Activated CD4-positive, alpha-beta memory T cell treated with anti-CD3 and anti-CD28 coated beads for 36 hours (primary cell): ENCODE measurements around the gene ZNF329. TPM values are rescaled to one million over a fixed set of nuclear protein-coding genes. Genes with fewer than 3 reads are reported as not detected.

Source experiments
- CTCF ChIA-PET: fragments of 350-600 bp; sonication (Branson Sonifier 250); formaldehyde crosslinking; loops from one replicate; lab custom pipeline; 2021; ENCODE audit warnings: antibody characterized with exemption, inconsistent platforms; lab: Charles Lee
- POLR2A ChIA-PET: fragments of 350-600 bp; sonication (Branson Sonifier 250); formaldehyde crosslinking; loops from one replicate; lab custom pipeline; 2021; ENCODE audit warnings: antibody characterized with exemption; lab: Charles Lee
- DNase-seq: peaks from one replicate; pipeline ENCODE4 v3.0.0-alpha.2; 2020
- H3K27ac Mint-ChIP-seq: one replicate; pipeline ENCODE4 v1.8.0; 2021; ENCODE audit warnings: mixed read lengths
- H3K27me3 Mint-ChIP-seq: one replicate; pipeline ENCODE4 v1.8.0; 2021; ENCODE audit warnings: mixed read lengths
- H3K36me3 Mint-ChIP-seq: one replicate; pipeline ENCODE4 v1.8.0; 2021; ENCODE audit warnings: mixed read lengths
- H3K4me1 Mint-ChIP-seq: one replicate; pipeline ENCODE4 v1.8.0; 2021; ENCODE audit warnings: low read depth, mixed read lengths
- H3K4me3 Mint-ChIP-seq: one replicate; pipeline ENCODE4 v1.8.0; 2021; ENCODE audit warnings: mild to moderate bottlenecking, mixed read lengths
- H3K9me3 Mint-ChIP-seq: one replicate; pipeline ENCODE4 v1.8.0; 2021; ENCODE audit warnings: mixed read lengths
- intact Hi-C: fragments of 100-400 bp; cut with micrococcal nuclease; formaldehyde crosslinking; loops from one replicate; pipeline ENCODE4 v1.15.1; 2023
- total RNA-seq, 2 experiments: library from RNA; stranded (reverse); gene quantifications; one replicate each; pipeline ENCODE4 v1.2.3, GENCODE V29; 2021

ZNF329 gene
- total RNA-seq = 1 to 10 TPM; 4.2 to 4.4 TPM

GRCh38 chr19:58150328-58150921, at the start of gene ZNF329:
Gene ZNF329 (minus strand): TSS chr19:58150789. CDS start chr19:58129503, 21,286 bp downstream.
- Mint-ChIP-seq H3K4me3 (peak within 1 kb of the TSS; percentile 91), H3K27me3 (no peaks in the 10 kb centered on the region), H3K27ac (peak within 1 kb of the TSS; percentile 81), H3K9me3 (peaks cover 21% of the 10 kb centered on the region), H3K36me3 (peaks cover 22% of the 10 kb centered on the region), H3K4me1 (peaks cover 18% of the 10 kb centered on the region)
- DNase-seq = peak; percentile 95
- POLR2A ChIA-PET = interaction anchor here (0.7 to 1.4 kb wide), 2 partner anchors 33 to 128 kb away, joined by 3 read pairs; partner anchors contain the start of gene ZNF8
- intact Hi-C loops = loop anchor here (1.0 to 10.0 kb wide), 5 partner anchors 203 to 868 kb away; partner anchors contain the start of genes ZNF256, ZNF416, ZNF417 and ZNF460
- CTCF ChIA-PET = interaction anchor here (1.3 kb wide), 1 partner anchor 264 kb away, joined by 3 read pairs; no protein-coding TSS in a partner anchor

- H3K27me3 Mint-ChIP-seq = no peaks in the 10 kb centered on the region
- H3K4me3 Mint-ChIP-seq = no peak overlapping the region
- DNase-seq = no peak
These were observed 46.5 kb upstream of the ZNF329 start for GRCh38 chr19:58196901-58197616.

DNA sequence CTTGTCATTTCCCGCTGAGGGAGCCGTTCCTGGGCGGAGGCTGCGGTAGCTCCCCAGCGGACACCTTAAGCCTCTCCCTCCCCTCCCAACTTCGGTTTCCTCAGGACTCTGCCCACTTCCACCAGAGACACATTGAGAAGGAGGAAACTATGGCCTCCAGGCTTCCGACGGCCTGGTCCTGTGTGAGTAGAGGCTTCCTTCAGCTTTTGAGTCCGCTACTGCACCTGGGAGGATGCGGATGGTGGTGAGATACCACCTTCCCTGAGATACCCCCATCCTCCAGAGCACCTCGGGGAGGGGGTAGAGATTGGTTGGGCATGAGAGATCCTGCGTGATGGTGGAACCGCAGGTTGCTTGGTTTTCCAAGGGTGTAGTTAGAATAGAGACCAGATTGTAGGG, 33.2 kb upstream of the ZNF329 start:
- DNase-seq = no peak
- POLR2A ChIA-PET = interaction anchor here (0.7 to 1.3 kb wide), 3 partner anchors 33 to 180 kb away, joined by 3 to 4 read pairs (median 3); partner anchors contain the start of genes ZNF329 and ZNF544
- CTCF ChIA-PET = interaction anchor here (0.8 kb wide), 1 partner anchor 28 kb away, joined by 3 read pairs; no protein-coding TSS in a partner anchor
- peaks cover 16% of the 10 kb centered on the region for H3K4me1 Mint-ChIP-seq
- intact Hi-C loops = loop anchor here (1.0 to 10.0 kb wide), 8 partner anchors 43 to 899 kb away; partner anchors contain the start of genes ZBTB45, ZNF460, ZNF544 and ZNF549
- no peaks in the 10 kb centered on the region for H3K27me3 Mint-ChIP-seq
- peaks cover 59% of the 10 kb centered on the region for H3K9me3 Mint-ChIP-seq
- H3K27ac Mint-ChIP-seq = peak overlapping the region; percentile 99
- H3K36me3 Mint-ChIP-seq = peaks cover 71% of the 10 kb centered on the region
- H3K4me3 Mint-ChIP-seq = peak overlapping the region; percentile 92

More at GRCh38 chr19:58196901-58197616, 46.5 kb upstream of the ZNF329 start:
- Mint-ChIP-seq H3K9me3 (peaks cover 85% of the 10 kb centered on the region), H3K27ac (no peak overlapping the region), H3K36me3 (peaks cover 87% of the 10 kb centered on the region), H3K4me1 (no peaks in the 10 kb centered on the region)
- POLR2A ChIA-PET = no interaction called here
- intact Hi-C loops = loop anchor here (10.0 kb wide), 1 partner anchor 58 kb away; no protein-coding TSS in a partner anchor
- CTCF ChIA-PET = no interaction called here

GRCh38 chr19:58182989-58183816, 32.6 kb upstream of the ZNF329 start, which contains the start of gene ZNF274:
Gene ZNF274 (plus strand): TSS chr19:58183061. CDS start chr19:58183966, 905 bp downstream.
- peak; percentile 95 for DNase-seq
- intact Hi-C loops = loop anchor here (1.0 to 10.0 kb wide), 9 partner anchors 44 to 898 kb away; partner anchors contain the start of genes ERVK3-1, ZBTB45, ZNF460 and ZNF544
- ChIA-PET POLR2A (interaction anchor here (0.7 to 1.3 kb wide), 4 partner anchors 32 to 180 kb away, joined by 3 to 4 read pairs (median 3); partner anchors contain the start of genes ZNF329 and ZNF544), CTCF (interaction anchor here (0.8 kb wide), 1 partner anchor 28 kb away, joined by 3 read pairs; no protein-coding TSS in a partner anchor)
- peak within 1 kb of the TSS; percentile 92 for H3K4me3 Mint-ChIP-seq
- no peaks in the 10 kb centered on the region for H3K27me3 Mint-ChIP-seq
- peak within 1 kb of the TSS; percentile 99 for H3K27ac Mint-ChIP-seq
- H3K36me3 Mint-ChIP-seq = peaks cover 69% of the 10 kb centered on the region
- peaks cover 60% of the 10 kb centered on the region for H3K9me3 Mint-ChIP-seq
- H3K4me1 Mint-ChIP-seq = peaks cover 16% of the 10 kb centered on the region

GRCh38 chr19:58182577-58182988, 32.0 kb upstream of the ZNF329 start:
- CTCF ChIA-PET = no interaction called here
- intact Hi-C loops = loop anchor here (1.0 to 10.0 kb wide), 5 partner anchors 45 to 898 kb away; partner anchors contain the start of genes ERVK3-1, ZBTB45, ZNF460 and ZNF544
- peak; percentile 95 for DNase-seq
- H3K4me1 Mint-ChIP-seq = peaks cover 16% of the 10 kb centered on the region
- H3K27ac Mint-ChIP-seq = peak overlapping the region; percentile 99
- peak overlapping the region; percentile 92 for H3K4me3 Mint-ChIP-seq
- peaks cover 69% of the 10 kb centered on the region for H3K36me3 Mint-ChIP-seq
- H3K9me3 Mint-ChIP-seq = peaks cover 60% of the 10 kb centered on the region
- POLR2A ChIA-PET = interaction anchor here (1.0 kb wide), 1 partner anchor 179 kb away, joined by 3 read pairs; no protein-coding TSS in a partner anchor
- H3K27me3 Mint-ChIP-seq = no peaks in the 10 kb centered on the region

- CTCF ChIA-PET = no interaction called here
- POLR2A ChIA-PET = interaction anchor here (0.8 kb wide), 1 partner anchor 123 kb away, joined by 4 read pairs; the partner anchor contains the start of gene ZNF135
- Mint-ChIP-seq H3K36me3 (peaks cover 68% of the 10 kb centered on the region), H3K27ac (peak overlapping the region; percentile 99), H3K4me1 (peaks cover 16% of the 10 kb centered on the region), H3K4me3 (peak overlapping the region; percentile 92), H3K27me3 (no peaks in the 10 kb centered on the region), H3K9me3 (peaks cover 60% of the 10 kb centered on the region)
- peak; percentile 77 for DNase-seq
- intact Hi-C loops = loop anchor here (1.0 to 10.0 kb wide), 5 partner anchors 45 to 897 kb away; partner anchors contain the start of genes ERVK3-1, ZBTB45, ZNF460 and ZNF544
These were observed 31.4 kb upstream of the ZNF329 start for GRCh38 chr19:58181902-58182576.

- peaks cover 70% of the 10 kb centered on the region for H3K9me3 Mint-ChIP-seq
- H3K4me3 Mint-ChIP-seq = no peak overlapping the region
- ChIA-PET POLR2A (no interaction called here), CTCF (no interaction called here)
- H3K4me1 Mint-ChIP-seq = no peaks in the 10 kb centered on the region
- DNase-seq = no peak
- no peaks in the 10 kb centered on the region for H3K27me3 Mint-ChIP-seq
- no peak overlapping the region for H3K27ac Mint-ChIP-seq
- peaks cover 36% of the 10 kb centered on the region for H3K36me3 Mint-ChIP-seq
- intact Hi-C loops = no loop called here
These were observed 20.3 kb upstream of the ZNF329 start for GRCh38 chr19:58170860-58171259.

DNA sequence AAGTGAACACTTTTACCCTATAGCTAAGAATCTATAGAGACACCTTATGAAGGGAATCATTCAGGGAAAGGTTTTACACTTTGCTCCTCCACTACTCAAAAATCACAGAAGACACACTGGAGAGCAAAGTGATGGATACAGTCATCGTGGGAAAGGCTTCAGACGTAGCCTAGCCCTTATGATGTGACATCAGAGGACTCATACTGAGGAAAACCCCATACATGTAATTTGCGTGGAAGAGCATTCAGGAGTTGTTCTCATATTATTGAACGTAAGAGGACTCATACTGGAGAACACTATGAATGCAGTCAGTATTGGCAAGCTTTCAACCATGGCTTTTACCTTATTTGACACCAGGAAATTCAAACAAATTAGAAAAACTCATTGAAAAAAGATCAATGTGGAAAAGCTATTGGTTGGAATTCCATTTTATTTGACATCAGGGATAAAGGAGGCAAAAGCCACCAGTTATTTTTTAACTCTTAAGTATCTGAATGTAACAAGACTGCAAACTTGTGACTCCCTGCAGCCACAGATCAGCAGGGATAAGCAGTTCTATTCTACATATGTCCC, 16.2 kb upstream of the ZNF329 start:
- ChIA-PET POLR2A (no interaction called here), CTCF (no interaction called here)
- Mint-ChIP-seq H3K4me1 (no peaks in the 10 kb centered on the region), H3K27me3 (no peaks in the 10 kb centered on the region), H3K27ac (no peak overlapping the region), H3K36me3 (peaks cover 36% of the 10 kb centered on the region), H3K4me3 (no peak overlapping the region), H3K9me3 (peaks cover 70% of the 10 kb centered on the region)
- DNase-seq = no peak
- intact Hi-C loops = no loop called here

GRCh38 chr19:58166268-58166667, 15.7 kb upstream of the ZNF329 start:
- Mint-ChIP-seq H3K4me3 (no peak overlapping the region), H3K27me3 (no peaks in the 10 kb centered on the region), H3K27ac (no peak overlapping the region), H3K9me3 (peaks cover 71% of the 10 kb centered on the region), H3K4me1 (no peaks in the 10 kb centered on the region), H3K36me3 (peaks cover 37% of the 10 kb centered on the region)
- CTCF ChIA-PET = no interaction called here
- no peak for DNase-seq
- intact Hi-C loops = no loop called here
- POLR2A ChIA-PET = no interaction called here

GRCh38 chr19:58157045-58157728, 6.6 kb upstream of the ZNF329 start:
- POLR2A ChIA-PET = no interaction called here
- H3K9me3 Mint-ChIP-seq = peaks cover 11% of the 10 kb centered on the region
- no peak overlapping the region for H3K27ac Mint-ChIP-seq
- peaks cover 6% of the 10 kb centered on the region for H3K36me3 Mint-ChIP-seq
- intact Hi-C loops = loop anchor here (5.0 to 10.0 kb wide), 2 partner anchors 155 to 272 kb away; partner anchors contain the start of genes ZNF606 and ZNF814
- no peak for DNase-seq
- CTCF ChIA-PET = no interaction called here
- H3K4me3 Mint-ChIP-seq = no peak overlapping the region
- peaks cover 6% of the 10 kb centered on the region for H3K4me1 Mint-ChIP-seq
- no peaks in the 10 kb centered on the region for H3K27me3 Mint-ChIP-seq
